ENCODE measurements around the gene STX1B. TPM values are rescaled to one million over a fixed set of nuclear protein-coding genes. Genes with fewer than 3 reads are reported as not detected.
A peak's percentile ranks its signal among the peaks of the same experiment; 100 is the strongest.

Gene STX1B
- total RNA-seq, 1 donor from 2014 or later, result 0.34 TPM

- H3K36me3 Mint-ChIP-seq (ENCODE audit: low read depth), result no peaks in the 10 kb centered on the region
- H3K4me1 Mint-ChIP-seq (ENCODE audit: low read depth), result peaks cover 11% of the 10 kb centered on the region
- intact Hi-C loops (cut with micrococcal nuclease), result loop anchor here (5.0 kb wide), 1 partner anchor 118 kb away; the partner anchor contains the start of gene KAT8
- no peak overlapping the region for H3K4me3 Mint-ChIP-seq
- H3K27ac Mint-ChIP-seq, result no peak overlapping the region
- H3K9me3 Mint-ChIP-seq, result no peaks in the 10 kb centered on the region
- H3K27me3 Mint-ChIP-seq (ENCODE audit: insufficient read depth), result peaks cover 18% of the 10 kb centered on the region
- no peak for DNase-seq (ENCODE audit: low spot score)
These were observed 11.3 kb downstream of the STX1B start for GRCh38 chr16:30998852-30999761.

- Mint-ChIP-seq H3K9me3 (no peaks in the 10 kb centered on the region), H3K27me3 (ENCODE audit: insufficient read depth) (peaks cover 18% of the 10 kb centered on the region), H3K27ac (no peak overlapping the region), H3K4me1 (ENCODE audit: low read depth) (peaks cover 11% of the 10 kb centered on the region), H3K36me3 (ENCODE audit: low read depth) (no peaks in the 10 kb centered on the region), H3K4me3 (peak overlapping the region; percentile 64)
- intact Hi-C loops (cut with micrococcal nuclease), result loop anchor here (1.0 to 5.0 kb wide), 7 partner anchors 13 to 144 kb away; partner anchors contain the start of genes HSD3B7, KAT8, SETD1A and STX4
- no peak for DNase-seq (ENCODE audit: low spot score)
These were observed 12.4 kb downstream of the STX1B start for GRCh38 chr16:30997725-30998711.

DNA sequence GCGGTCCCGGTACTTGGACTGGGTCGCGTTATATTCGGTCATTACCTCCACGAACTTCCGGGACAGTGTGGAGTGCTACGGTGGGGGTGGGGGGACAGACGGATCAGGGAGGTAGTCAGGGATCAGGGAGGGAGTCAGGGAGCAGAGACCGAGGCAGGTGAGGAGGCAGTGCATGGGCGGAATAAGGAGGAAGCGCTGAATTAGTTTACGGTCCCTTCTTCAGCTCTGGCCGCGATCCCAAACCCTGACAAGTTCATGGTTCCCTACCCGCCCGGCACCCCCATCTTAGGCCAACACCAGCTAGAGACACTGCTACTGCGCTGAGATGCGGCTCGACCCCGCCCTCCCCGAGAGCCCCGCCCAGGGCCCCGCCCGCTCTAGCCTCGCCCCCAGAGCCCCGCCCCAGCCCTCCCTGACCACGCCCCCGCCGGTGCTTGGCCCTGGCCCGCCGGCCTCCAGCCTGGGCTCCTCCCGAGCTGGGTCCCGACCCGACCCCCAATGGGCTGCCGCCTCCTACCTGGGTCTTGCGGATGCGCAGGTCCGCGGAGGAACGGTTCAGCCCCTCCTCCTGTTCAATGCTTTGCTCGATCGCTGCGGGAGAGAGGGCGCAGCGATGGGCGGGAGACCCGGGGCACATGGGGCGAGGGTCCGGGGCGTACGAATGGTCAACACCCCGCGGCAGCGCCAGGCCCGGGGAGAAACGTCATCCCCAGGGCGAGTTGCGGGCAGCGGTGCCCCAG, 13.3 kb downstream of the STX1B start:
- peak overlapping the region; percentile 74 for H3K4me3 Mint-ChIP-seq
- peak overlapping the region; percentile 44 for H3K27ac Mint-ChIP-seq
- intact Hi-C loops (cut with micrococcal nuclease), result loop anchor here (1.0 to 5.0 kb wide), 7 partner anchors 12 to 145 kb away; partner anchors contain the start of genes HSD3B7, KAT8, SETD1A and STX4
- DNase-seq (ENCODE audit: low spot score), result peak; percentile 66
- peaks cover 17% of the 10 kb centered on the region for H3K27me3 Mint-ChIP-seq (ENCODE audit: insufficient read depth)
- H3K9me3 Mint-ChIP-seq, result no peaks in the 10 kb centered on the region
- peaks cover 11% of the 10 kb centered on the region for H3K4me1 Mint-ChIP-seq (ENCODE audit: low read depth)
- H3K36me3 Mint-ChIP-seq (ENCODE audit: low read depth), result no peaks in the 10 kb centered on the region

GRCh38 chr16:30996324-30996984, 14.0 kb downstream of the STX1B start:
- Mint-ChIP-seq H3K36me3 (ENCODE audit: low read depth) (no peaks in the 10 kb centered on the region), H3K27ac (no peak overlapping the region), H3K27me3 (ENCODE audit: insufficient read depth) (peaks cover 16% of the 10 kb centered on the region), H3K4me3 (peak overlapping the region; percentile 74), H3K9me3 (no peaks in the 10 kb centered on the region), H3K4me1 (ENCODE audit: low read depth) (peaks cover 11% of the 10 kb centered on the region)
- DNase-seq (ENCODE audit: low spot score), result no peak
- intact Hi-C loops (cut with micrococcal nuclease), result loop anchor here (5.0 kb wide), 1 partner anchor 121 kb away; the partner anchor contains the start of gene KAT8

DNA sequence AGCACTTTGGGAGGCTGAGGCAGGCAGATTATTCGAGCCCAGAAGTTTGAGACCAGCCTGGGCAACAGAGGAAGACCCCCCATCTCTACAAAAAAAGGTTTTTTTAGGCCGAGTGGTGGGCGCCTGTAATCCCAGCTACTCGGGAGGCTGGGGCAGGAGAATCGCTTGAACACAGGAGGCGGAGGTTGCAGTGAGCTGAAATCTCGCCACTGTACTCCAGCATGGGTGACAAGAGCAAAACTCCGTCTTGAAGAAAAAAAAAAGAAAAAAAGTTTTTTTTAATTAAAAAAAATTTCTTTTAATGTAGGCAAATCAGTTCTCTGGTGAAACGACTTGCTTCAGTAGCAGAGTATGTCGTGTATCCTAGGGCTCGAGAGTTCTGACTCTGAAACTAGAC, 14.5 kb downstream of the STX1B start:
- Mint-ChIP-seq H3K9me3 (no peaks in the 10 kb centered on the region), H3K4me1 (ENCODE audit: low read depth) (peaks cover 11% of the 10 kb centered on the region), H3K27ac (no peak overlapping the region), H3K36me3 (ENCODE audit: low read depth) (no peaks in the 10 kb centered on the region), H3K27me3 (ENCODE audit: insufficient read depth) (peaks cover 14% of the 10 kb centered on the region), H3K4me3 (peak overlapping the region; percentile 60)
- intact Hi-C loops (cut with micrococcal nuclease), result loop anchor here (2.0 to 5.0 kb wide), 2 partner anchors 121 to 873 kb away; partner anchors contain the start of gene KAT8
- DNase-seq (ENCODE audit: low spot score), result no peak

- intact Hi-C loops (cut with micrococcal nuclease), result no loop called here
- Mint-ChIP-seq H3K27me3 (ENCODE audit: insufficient read depth) (peaks cover 5% of the 10 kb centered on the region), H3K9me3 (no peaks in the 10 kb centered on the region), H3K4me3 (no peak overlapping the region), H3K27ac (no peak overlapping the region), H3K4me1 (ENCODE audit: low read depth) (peaks cover 11% of the 10 kb centered on the region), H3K36me3 (ENCODE audit: low read depth) (no peaks in the 10 kb centered on the region)
- DNase-seq (ENCODE audit: low spot score), result no peak
These were observed 17.3 kb downstream of the STX1B start for GRCh38 chr16:30992931-30993816.

DNA sequence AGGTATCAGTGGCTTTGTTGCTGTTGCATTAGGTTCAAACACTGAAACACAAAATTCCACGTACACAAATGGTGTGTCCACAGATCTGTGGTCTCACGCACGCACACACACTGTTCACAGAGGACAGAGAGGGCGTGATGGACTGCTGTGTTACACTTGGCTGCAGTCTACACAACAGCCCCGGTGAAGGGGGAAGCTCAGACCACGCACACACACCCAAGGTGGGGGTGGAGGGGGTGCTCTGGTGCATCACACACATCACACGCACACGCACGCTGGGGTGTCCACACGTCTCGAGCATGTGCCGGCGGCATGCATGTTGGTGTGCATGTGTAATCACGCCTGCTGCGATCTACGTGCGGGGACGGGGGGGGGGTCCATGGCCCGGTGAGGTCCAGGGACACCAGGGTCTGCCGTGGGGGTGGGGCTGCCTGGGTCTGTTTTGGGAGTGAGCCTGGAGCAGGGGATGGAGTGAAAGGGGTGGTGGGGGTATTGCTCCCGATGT, 18.1 kb downstream of the STX1B start:
- no peak for DNase-seq (ENCODE audit: low spot score)

GRCh38 chr16:30991052-30991451, 19.4 kb downstream of the STX1B start:
- no peaks in the 10 kb centered on the region for H3K9me3 Mint-ChIP-seq
- no peaks in the 10 kb centered on the region for H3K27me3 Mint-ChIP-seq (ENCODE audit: insufficient read depth)
- intact Hi-C loops (cut with micrococcal nuclease), result no loop called here
- DNase-seq (ENCODE audit: low spot score), result no peak
- H3K4me3 Mint-ChIP-seq, result no peak overlapping the region
- H3K27ac Mint-ChIP-seq, result peak overlapping the region; percentile 10
- peaks cover 5% of the 10 kb centered on the region for H3K36me3 Mint-ChIP-seq (ENCODE audit: low read depth)
- peaks cover 6% of the 10 kb centered on the region for H3K4me1 Mint-ChIP-seq (ENCODE audit: low read depth)

More for the DNA sequence above, 18.1 kb downstream of the STX1B start:
- intact Hi-C loops (cut with micrococcal nuclease), result no loop called here
- Mint-ChIP-seq H3K4me3 (no peak overlapping the region), H3K9me3 (no peaks in the 10 kb centered on the region), H3K27me3 (ENCODE audit: insufficient read depth) (peaks cover 3% of the 10 kb centered on the region), H3K36me3 (ENCODE audit: low read depth) (no peaks in the 10 kb centered on the region), H3K4me1 (ENCODE audit: low read depth) (peaks cover 11% of the 10 kb centered on the region), H3K27ac (no peak overlapping the region)

DNA sequence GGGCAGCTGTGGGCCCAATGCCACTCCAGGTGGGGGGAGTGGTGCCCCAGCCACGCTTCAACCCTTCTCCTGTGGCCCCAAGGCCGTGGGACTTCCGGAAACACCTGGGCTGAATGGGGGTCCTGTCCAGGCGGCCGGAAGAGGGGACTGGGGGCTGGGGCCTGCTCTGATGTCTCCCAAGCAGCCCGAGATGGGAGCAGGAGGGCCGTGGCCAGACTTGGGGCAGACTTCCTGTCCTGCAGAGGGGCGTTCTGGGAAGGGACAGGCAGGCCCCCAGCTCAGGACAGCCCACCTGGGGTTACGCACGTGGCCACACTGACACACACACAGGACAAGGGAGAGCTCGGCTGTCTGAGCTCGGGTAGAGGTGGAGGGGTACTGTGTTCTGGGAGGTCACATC, 20.3 kb downstream of the STX1B start:
- no peak overlapping the region for H3K27ac Mint-ChIP-seq
- no peak for DNase-seq (ENCODE audit: low spot score)
- H3K9me3 Mint-ChIP-seq, result no peaks in the 10 kb centered on the region
- intact Hi-C loops (cut with micrococcal nuclease), result no loop called here
- H3K27me3 Mint-ChIP-seq (ENCODE audit: insufficient read depth), result no peaks in the 10 kb centered on the region
- no peak overlapping the region for H3K4me3 Mint-ChIP-seq
- H3K4me1 Mint-ChIP-seq (ENCODE audit: low read depth), result peaks cover 6% of the 10 kb centered on the region
- H3K36me3 Mint-ChIP-seq (ENCODE audit: low read depth), result peaks cover 6% of the 10 kb centered on the region

- Mint-ChIP-seq H3K27me3 (ENCODE audit: insufficient read depth) (no peaks in the 10 kb centered on the region), H3K9me3 (no peaks in the 10 kb centered on the region), H3K4me3 (no peak overlapping the region), H3K27ac (no peak overlapping the region), H3K36me3 (ENCODE audit: low read depth) (peaks cover 6% of the 10 kb centered on the region), H3K4me1 (ENCODE audit: low read depth) (peaks cover 3% of the 10 kb centered on the region)
- intact Hi-C loops (cut with micrococcal nuclease), result no loop called here
- DNase-seq (ENCODE audit: low spot score), result no peak
These were observed 20.9 kb downstream of the STX1B start for GRCh38 chr16:30989469-30990047.

All from activated T-helper 1 cell treated with anti-CD3 and anti-CD28 coated beads, Interleukin-12 subunit alpha, Interleukin-12 subunit beta, Interleukin-2, Interleukin-4 antibody, amounts not matched to agents 30 ng/mL and 10 ng/mL and 1 ng/mL, durations not matched to agents 14 hours and 24 hours and 36 hours (primary cell).